ENCODE data around the gene PIK3C3. TPM values are rescaled to one million over a fixed set of nuclear protein-coding genes. Genes with fewer than 3 reads are reported as not detected.

Gene PIK3C3
- total RNA-seq, 2 donors from 2014 or later: 48.7 to 51.2 TPM

DNA sequence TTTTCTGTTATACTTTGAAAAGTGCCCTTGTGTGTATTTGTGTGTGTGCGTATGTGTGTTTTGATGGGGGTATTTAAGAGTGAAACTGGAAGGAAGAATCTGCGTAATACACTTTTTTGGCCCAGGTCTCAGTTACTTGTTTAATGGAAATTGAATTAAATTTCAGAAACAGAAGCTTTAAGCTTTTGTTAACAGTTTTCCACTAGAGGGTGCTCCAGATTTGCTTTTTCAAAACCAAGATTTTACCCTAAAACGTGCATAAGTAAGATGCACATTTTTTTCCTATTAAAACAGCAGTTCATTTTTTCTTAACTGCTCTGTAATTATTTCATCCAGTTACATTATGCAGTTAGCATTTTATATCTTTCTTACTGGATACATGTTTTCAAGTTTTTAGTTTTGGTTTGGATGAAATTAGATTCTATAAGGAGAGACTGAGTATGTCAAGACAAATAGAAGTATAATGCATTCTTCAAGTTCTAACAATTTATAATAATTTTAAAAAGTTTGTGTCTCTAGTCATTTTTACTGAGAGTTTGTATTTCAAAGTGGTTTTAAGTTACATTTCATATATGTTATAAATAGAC is 97.2 kb downstream of the PIK3C3 start:
- DNase-seq (ENCODE audit: low spot score): no peak
- intact Hi-C loops (cut with DNase I): no loop called here

- no peak for DNase-seq (ENCODE audit: low spot score)
- intact Hi-C loops (cut with DNase I): no loop called here
Measured at GRCh38 chr18:42053188-42053781, 98.3 kb downstream of the PIK3C3 start.

GRCh38 chr18:42064109-42064508 is 109.1 kb downstream of the PIK3C3 start:
- DNase-seq (ENCODE audit: low spot score): no peak
- intact Hi-C loops (cut with DNase I): no loop called here

- intact Hi-C loops (cut with DNase I): no loop called here
- no peak for DNase-seq (ENCODE audit: low spot score)
Measured at GRCh38 chr18:42067518-42067917, 112.5 kb downstream of the PIK3C3 start.

GRCh38 chr18:42068030-42068429 is 113.0 kb downstream of the PIK3C3 start:
- no peak for DNase-seq (ENCODE audit: low spot score)
- intact Hi-C loops (cut with DNase I): no loop called here

DNA sequence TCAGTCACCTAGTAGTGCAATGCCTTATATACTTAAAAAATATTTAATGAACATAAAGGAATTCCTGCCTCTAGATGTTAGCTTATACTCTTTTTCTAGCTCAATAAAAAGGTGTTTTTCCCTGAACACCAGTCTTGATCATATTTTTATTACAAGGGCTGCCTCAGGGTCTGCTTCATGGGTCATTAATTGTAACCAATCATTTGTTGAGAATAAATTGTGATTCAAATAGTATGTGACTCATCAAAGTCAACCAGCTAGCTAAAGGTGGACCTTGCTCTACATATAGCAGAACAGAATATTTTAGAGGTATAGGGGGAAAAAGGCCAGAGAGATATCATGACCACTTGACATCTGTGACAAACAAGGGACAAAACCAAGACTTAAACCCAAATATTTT is 114.0 kb downstream of the PIK3C3 start:
- intact Hi-C loops (cut with DNase I): no loop called here
- DNase-seq (ENCODE audit: low spot score): no peak

GRCh38 chr18:42072407-42072806 is 117.4 kb downstream of the PIK3C3 start:
- no peak for DNase-seq (ENCODE audit: low spot score)
- intact Hi-C loops (cut with DNase I): no loop called here

GRCh38 chr18:42074704-42075103 is 119.7 kb downstream of the PIK3C3 start:
- no peak for DNase-seq (ENCODE audit: low spot score)
- intact Hi-C loops (cut with DNase I): no loop called here

GRCh38 chr18:42078711-42079110 is 123.7 kb downstream of the PIK3C3 start:
- no peak for DNase-seq (ENCODE audit: low spot score)
- intact Hi-C loops (cut with DNase I): no loop called here

- intact Hi-C loops (cut with DNase I): no loop called here
- DNase-seq (ENCODE audit: low spot score): no peak
Measured at GRCh38 chr18:42080340-42080739, 125.3 kb downstream of the PIK3C3 start.

- intact Hi-C loops (cut with DNase I): no loop called here
Measured at GRCh38 chr18:42082415-42083234, 127.6 kb downstream of the PIK3C3 start.

GRCh38 chr18:42086288-42086687 is 131.3 kb downstream of the PIK3C3 start:
- intact Hi-C loops (cut with DNase I): no loop called here
- no peak for DNase-seq (ENCODE audit: low spot score)

More at GRCh38 chr18:42082415-42083234, 127.6 kb downstream of the PIK3C3 start:
- no peak for DNase-seq (ENCODE audit: low spot score)

GRCh38 chr18:42087235-42087634 is 132.2 kb downstream of the PIK3C3 start:
- no peak for DNase-seq (ENCODE audit: low spot score)
- intact Hi-C loops (cut with DNase I): no loop called here

GRCh38 chr18:42087876-42088275 is 132.8 kb downstream of the PIK3C3 start:
- DNase-seq (ENCODE audit: low spot score): no peak
- intact Hi-C loops (cut with DNase I): no loop called here

DNA sequence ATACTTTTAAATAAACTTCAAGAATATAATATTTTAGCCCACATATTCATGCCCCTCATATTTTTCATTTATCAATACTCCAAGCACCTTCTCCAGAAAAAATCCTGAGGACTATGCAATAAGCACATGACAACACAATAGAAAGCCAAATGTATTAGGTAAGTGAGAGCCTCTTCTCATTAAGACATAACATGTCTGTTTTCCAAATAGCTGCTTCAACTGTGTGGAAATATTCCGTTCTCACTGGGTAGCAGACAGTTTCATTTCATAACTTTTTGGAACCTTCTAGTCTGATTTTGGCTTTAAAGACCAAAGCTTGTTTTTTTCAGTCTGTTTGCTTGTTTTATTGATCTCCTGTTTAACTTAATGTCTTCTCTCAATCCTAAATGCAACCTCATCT is 137.8 kb downstream of the PIK3C3 start:
- no peak for DNase-seq (ENCODE audit: low spot score)
- intact Hi-C loops (cut with DNase I): loop anchor here in 1 of 2 donors (1.0 kb wide), 1 partner anchor 48 kb away; no protein-coding TSS in a partner anchor

DNA sequence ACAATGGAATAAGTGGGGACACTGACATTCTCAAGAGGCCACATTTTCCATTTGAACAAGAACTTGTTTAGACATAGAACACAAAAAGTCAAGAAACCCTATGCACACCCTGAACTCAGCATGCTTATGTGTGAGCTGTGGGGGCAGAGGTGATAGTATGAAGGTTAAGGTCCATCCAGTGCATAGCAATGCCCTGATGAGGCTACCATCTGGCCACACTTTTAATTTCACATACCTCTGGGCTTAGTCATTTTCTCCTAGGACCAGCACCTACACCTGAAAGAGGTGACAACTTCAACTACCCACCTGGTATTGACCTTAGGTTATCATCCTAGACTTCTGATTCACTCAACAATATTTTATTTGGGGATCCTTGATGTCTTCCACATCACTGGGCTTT is 139.8 kb downstream of the PIK3C3 start:
- intact Hi-C loops (cut with DNase I): no loop called here
- DNase-seq (ENCODE audit: low spot score): no peak

DNA sequence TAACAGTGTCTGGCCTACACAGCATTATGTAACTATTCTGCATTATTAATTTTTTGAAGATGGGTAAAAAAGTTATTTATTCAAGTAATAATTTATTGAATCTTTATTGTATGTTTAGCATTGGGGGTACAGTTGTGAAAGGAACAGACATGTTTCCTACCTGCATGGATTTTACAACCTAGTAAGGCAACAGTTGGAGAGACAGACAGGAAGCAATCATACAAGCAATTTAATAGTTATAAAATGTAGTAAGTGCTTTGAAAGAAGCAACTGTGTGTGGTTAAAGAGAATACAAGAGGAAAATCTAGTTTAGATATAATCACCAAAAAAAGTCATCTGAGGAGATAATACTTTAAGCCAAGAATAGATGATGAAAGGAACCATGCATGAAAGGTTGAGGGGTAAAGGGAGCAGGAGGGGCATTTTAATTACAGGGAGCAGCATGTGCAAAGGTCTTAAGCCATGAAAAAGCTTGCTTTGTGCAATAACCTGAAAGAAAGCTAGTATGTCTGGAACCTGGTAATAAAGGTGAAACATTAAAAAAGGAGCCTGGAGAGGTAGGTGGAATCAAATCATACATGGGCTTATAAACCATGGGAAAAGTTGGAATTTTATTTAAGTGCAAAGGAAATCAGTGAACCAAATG is 140.8 kb downstream of the PIK3C3 start:
- intact Hi-C loops (cut with DNase I): no loop called here

GRCh38 chr18:42100248-42100647 is 145.2 kb downstream of the PIK3C3 start:
- DNase-seq (ENCODE audit: low spot score): no peak
- intact Hi-C loops (cut with DNase I): no loop called here

More for the DNA sequence above, 140.8 kb downstream of the PIK3C3 start:
- no peak for DNase-seq (ENCODE audit: low spot score)

- no peak for DNase-seq (ENCODE audit: low spot score)
- intact Hi-C loops (cut with DNase I): no loop called here
Measured at GRCh38 chr18:42100911-42101310, 145.9 kb downstream of the PIK3C3 start.

- intact Hi-C loops (cut with DNase I): no loop called here
Measured at GRCh38 chr18:42105394-42105793, 150.4 kb downstream of the PIK3C3 start.

More at GRCh38 chr18:42105394-42105793, 150.4 kb downstream of the PIK3C3 start:
- no peak for DNase-seq (ENCODE audit: low spot score)

All from posterior vena cava (tissue), 2 donors.